GM12878 (cell line): ENCODE data around the gene ATP12A.

ENCODE experiments used
- ATF3 ChIP-seq: IDR thresholded peaks from 2 replicates; pipeline ENCODE4 v1.6.1; 2011; ENCODE audit warnings: low read depth, mild to moderate bottlenecking, low read length, moderate library complexity, borderline replicate concordance; ENCODE audit errors: extremely low read depth
- POLR2A ChIP-seq: IDR thresholded peaks from 2 replicates; pipeline ENCODE4 v1.6.1; 2011; ENCODE audit warnings: low read depth, mild to moderate bottlenecking, low read length
- SPI1 ChIP-seq: IDR thresholded peaks from 2 replicates; pipeline ENCODE4 v1.6.1; 2011; ENCODE audit warnings: low read depth, mild to moderate bottlenecking, low read length, moderate library complexity, borderline replicate concordance; ENCODE audit not compliant: insufficient read depth

- no peak for TF ChIP-seq SPI1
- TF ChIP-seq ATF3: no peak
- no peak for TF ChIP-seq POLR2A
Observed at GRCh38 chr13:24742977-24743376, 62.8 kb downstream of the ATP12A start.
